Non-pigmented ciliary epithelial cell (primary cell): ENCODE results near the gene LAMTOR3.

Experiments
- DNase-seq: peaks from one replicate; pipeline ENCODE4 v3.0.0-alpha.2; 2010; ENCODE audit warnings: low read depth

The LAMTOR3 gene

GRCh38 chr4:99861120-99861905, 32.9 kb downstream of the LAMTOR3 start:
- no peak for DNase-seq

GRCh38 chr4:99860521-99860920, 33.7 kb downstream of the LAMTOR3 start:
- no peak for DNase-seq

GRCh38 chr4:99859618-99860017, 34.6 kb downstream of the LAMTOR3 start:
- no peak for DNase-seq

GRCh38 chr4:99857307-99857706, 36.9 kb downstream of the LAMTOR3 start:
- no peak for DNase-seq

GRCh38 chr4:99856166-99856565, 38.1 kb downstream of the LAMTOR3 start:
- DNase-seq, result no peak

GRCh38 chr4:99855678-99856077, 38.5 kb downstream of the LAMTOR3 start:
- DNase-seq, result no peak

- DNase-seq, result no peak
These were observed 40.2 kb downstream of the LAMTOR3 start for GRCh38 chr4:99853999-99854398.

- no peak for DNase-seq
These were observed 41.0 kb downstream of the LAMTOR3 start for GRCh38 chr4:99853190-99853589.

- DNase-seq, result no peak
These were observed 42.0 kb downstream of the LAMTOR3 start for GRCh38 chr4:99852199-99852749.

- no peak for DNase-seq
These were observed 45.6 kb downstream of the LAMTOR3 start for GRCh38 chr4:99848591-99849001.

GRCh38 chr4:99847362-99847976, 46.8 kb downstream of the LAMTOR3 start:
- DNase-seq, result no peak

GRCh38 chr4:99846891-99847290, 47.3 kb downstream of the LAMTOR3 start:
- DNase-seq, result no peak

GRCh38 chr4:99845708-99846469, 48.3 kb downstream of the LAMTOR3 start:
- no peak for DNase-seq

- no peak for DNase-seq
These were observed 49.0 kb downstream of the LAMTOR3 start for GRCh38 chr4:99845179-99845578.

- no peak for DNase-seq
These were observed 50.2 kb downstream of the LAMTOR3 start for GRCh38 chr4:99844048-99844447.

GRCh38 chr4:99843413-99843812, 50.8 kb downstream of the LAMTOR3 start:
- no peak for DNase-seq

GRCh38 chr4:99841129-99841528, 53.1 kb downstream of the LAMTOR3 start:
- no peak for DNase-seq

GRCh38 chr4:99838927-99839326, 55.3 kb downstream of the LAMTOR3 start:
- no peak for DNase-seq

- no peak for DNase-seq
These were observed 58.3 kb downstream of the LAMTOR3 start for GRCh38 chr4:99835942-99836341.

- no peak for DNase-seq
These were observed 59.7 kb downstream of the LAMTOR3 start for GRCh38 chr4:99834569-99834968.

GRCh38 chr4:99833756-99834155, 60.5 kb downstream of the LAMTOR3 start:
- DNase-seq, result no peak

GRCh38 chr4:99832758-99833157, 61.5 kb downstream of the LAMTOR3 start:
- DNase-seq, result no peak

GRCh38 chr4:99832321-99832720, 61.9 kb downstream of the LAMTOR3 start:
- no peak for DNase-seq
